HCT116 (cell line): ENCODE data around the gene DNAAF6. TPM values are rescaled to one million over a fixed set of nuclear protein-coding genes. Genes with fewer than 3 reads are reported as not detected.
A peak's percentile ranks its signal among the peaks of the same experiment; 100 is the strongest.
"Not testable (repeated sequence)": the region's sequence is repeated elsewhere in the genome, so short reads cannot be mapped to it uniquely, and the experiment has no call there.

Experiments used
- ATAC-seq: fragments of 200-7000 bp; cut with Tn5 transposase; 2 replicates; pipeline ENCODE4 v1.9.1; 2020; ENCODE audit warnings: mild to moderate bottlenecking, moderate library complexity
- Bru-seq: library from RNA; stranded (reverse); fragments of 400-500 nt; gene quantifications from one replicate; lab custom pipeline; 2021; lab: Mats Ljungman, UMichigan
- BruChase-seq, 2 experiments: library from RNA; stranded (reverse); fragments of 400-500 nt; gene quantifications; one replicate each; lab custom pipeline; 2021; lab: Mats Ljungman, UMichigan
- BruUV-seq: library from RNA; stranded (reverse); fragments of 400-500 nt; replicated peaks from 2 replicates; lab custom pipeline; 2021; lab: Mats Ljungman, UMichigan
- CTCF ChIA-PET: fragments of 300-600 bp; sonication (Branson Sonifier 250); formaldehyde crosslinking; loops from one replicate; lab custom pipeline; 2021; ENCODE audit warnings: antibody characterized with exemption; lab: Charles Lee
- POLR2A ChIA-PET: fragments of 300-600, 350-600 bp; sonication (Branson Sonifier 250); formaldehyde crosslinking; loops from one replicate; lab custom pipeline; 2021; ENCODE audit warnings: antibody characterized with exemption; lab: Charles Lee
- RAD21 ChIA-PET, 2 experiments: fragments of 300-600 bp; sonication (Branson Sonifier 250); formaldehyde crosslinking; loops; one replicate each; lab custom pipeline; 2023; ENCODE audit warnings: low total read pairs in 2 of 2; ENCODE audit not compliant: uncharacterized antibody in 2 of 2, unreplicated experiment in 2 of 2, low non-redundant PET in 1 of 2; lab: Charles Lee
- DNase-seq: peaks from one replicate; pipeline ENCODE4 v3.0.0-alpha.2; 2010; ENCODE audit warnings: low read depth, low spot score
- H2AFZ ChIP-seq: fragments of 200-600 bp; shearing (Covaris generic), sonication (generic); 2 replicates; pipeline ENCODE4 v1.6.1; 2017; ENCODE audit warnings: low read depth, mixed run types, mixed read lengths, antibody characterized with exemption, low read length; ENCODE audit not compliant: poor library complexity, severe bottlenecking
- H3K27ac ChIP-seq: 2 replicates; pipeline ENCODE4 v1.5.1; 2012; ENCODE audit warnings: low read depth, low read length
- H3K27me3 ChIP-seq: fragments of 200-600 bp; sonication (generic); 2 replicates; pipeline ENCODE4 v1.6.1; 2016; ENCODE audit warnings: mixed run types, low read length, mixed read lengths; ENCODE audit not compliant: insufficient read depth
- H3K36me3 ChIP-seq, 2 experiments: fragments of 200-500 bp in 1 of 2; fragments of 200-600 bp in 1 of 2; sonication (Bioruptor generic) in 1 of 2; sonication (generic) in 1 of 2; 2 replicates each; pipeline versions ENCODE4 v1.5.1 to v1.6.1; 2014 to 2016; ENCODE audit warnings: low read length in 2 of 2, inconsistent platforms in 1 of 2, mixed read lengths in 1 of 2, mixed run types in 1 of 2; ENCODE audit not compliant: insufficient read depth in 2 of 2, control insufficient read depth in 1 of 2
- H3K4me1 ChIP-seq, 2 experiments: fragments of 200-600 bp in 1 of 2; sonication (generic) in 1 of 2; 2 replicates each; pipeline versions ENCODE4 v1.5.1 to v1.6.1; 2012 to 2017; ENCODE audit warnings: low read length in 2 of 2, inconsistent platforms in 1 of 2, mild to moderate bottlenecking in 1 of 2, mixed read lengths in 1 of 2, mixed run types in 1 of 2, moderate library complexity in 1 of 2; ENCODE audit not compliant: insufficient read depth in 2 of 2, control insufficient read depth in 1 of 2
- H3K4me2 ChIP-seq: fragments of 200-600 bp; sonication (generic); 2 replicates; pipeline ENCODE4 v1.6.1; 2017; ENCODE audit warnings: mixed run types, low read length, mixed read lengths
- H3K4me3 ChIP-seq, 2 experiments: fragments of 200-600 bp in 1 of 2; sonication (generic) in 1 of 2; replicated peaks in 1 of 2; 2 replicates each; pipeline ENCODE4 v1.5.1; 2011 to 2016; ENCODE audit warnings: low read length in 2 of 2, control low read depth in 1 of 2, low read depth in 1 of 2, mild to moderate bottlenecking in 1 of 2, mixed read lengths in 1 of 2, mixed run types in 1 of 2
- H3K79me2 ChIP-seq: fragments of 200-600 bp; sonication (generic); 2 replicates; pipeline ENCODE4 v1.6.1; 2017; ENCODE audit warnings: mild to moderate bottlenecking, mixed run types, low read length, moderate library complexity, mixed read lengths; ENCODE audit not compliant: insufficient read depth
- H3K9ac ChIP-seq: fragments of 200-600 bp; sonication (generic); 2 replicates; pipeline ENCODE4 v1.6.1; 2016; ENCODE audit warnings: low read length, mixed read lengths
- H3K9me2 ChIP-seq: fragments of 200-600 bp; sonication (generic), shearing (Covaris generic); 2 replicates; pipeline ENCODE4 v1.6.1; 2017; ENCODE audit warnings: mixed run types, mild to moderate bottlenecking, moderate library complexity; ENCODE audit not compliant: insufficient read depth
- H3K9me3 ChIP-seq, 2 experiments: fragments of 200-500 bp in 1 of 2; fragments of 200-600 bp in 1 of 2; sonication (Bioruptor generic) in 1 of 2; sonication (generic) in 1 of 2; 2 replicates each; pipeline ENCODE4 v1.6.1; 2014 to 2017; ENCODE audit warnings: low read length in 2 of 2, mixed read lengths in 2 of 2, inconsistent platforms in 1 of 2, low read depth in 1 of 2, mild to moderate bottlenecking in 1 of 2, mixed run types in 1 of 2, moderate library complexity in 1 of 2; ENCODE audit not compliant: control insufficient read depth in 1 of 2, insufficient read depth in 1 of 2
- H4K20me1 ChIP-seq: fragments of 200-600 bp; sonication (generic), shearing (Covaris generic); 2 replicates; pipeline ENCODE4 v1.6.1; 2017; ENCODE audit warnings: mixed run types, mild to moderate bottlenecking, moderate library complexity; ENCODE audit not compliant: insufficient read depth
- CBX3 ChIP-seq: IDR thresholded peaks from 2 replicates; pipeline ENCODE4 v1.6.1; 2012; ENCODE audit warnings: low read depth
- CTCF ChIP-seq, 3 experiments: fragments of 200-600 bp in 1 of 3; sonication (generic) in 1 of 3; IDR thresholded peaks in 2 of 3; conservative IDR thresholded peaks in 1 of 3; 2 replicates each; pipeline ENCODE4 v1.5.1; 2012 to 2017; ENCODE audit warnings: low read depth in 2 of 3, low read length in 2 of 3, antibody characterized with exemption in 1 of 3, borderline replicate concordance in 1 of 3, control low read depth in 1 of 3, mild to moderate bottlenecking in 1 of 3, mixed read lengths in 1 of 3, mixed run types in 1 of 3, moderate library complexity in 1 of 3; ENCODE audit not compliant: insufficient read depth in 1 of 3
- EGR1 ChIP-seq: IDR thresholded peaks from 2 replicates; pipeline ENCODE4 v1.6.1; 2012; ENCODE audit warnings: low read depth
- JUND ChIP-seq: IDR thresholded peaks from 2 replicates; pipeline ENCODE4 v1.6.1; 2012
- MAX ChIP-seq: IDR thresholded peaks from 2 replicates; pipeline ENCODE4 v1.6.1; 2012
- POLR2AphosphoS5 ChIP-seq: IDR thresholded peaks from 2 replicates; pipeline ENCODE4 v1.6.1; 2011; ENCODE audit warnings: mild to moderate bottlenecking, low read depth, low read length, moderate library complexity
- RAD21 ChIP-seq: IDR thresholded peaks from 2 replicates; pipeline ENCODE4 v1.6.1; 2012; ENCODE audit warnings: low read depth, mild to moderate bottlenecking
- SIN3A ChIP-seq: IDR thresholded peaks from 2 replicates; pipeline ENCODE4 v1.6.1; 2012; ENCODE audit warnings: low read depth
- SP1 ChIP-seq: IDR thresholded peaks from 2 replicates; pipeline ENCODE4 v1.6.1; 2012; ENCODE audit warnings: low read depth
- YY1 ChIP-seq: IDR thresholded peaks from 2 replicates; pipeline ENCODE4 v1.6.1; 2011; ENCODE audit warnings: low read length, low read depth, moderate library complexity, mild to moderate bottlenecking; ENCODE audit not compliant: insufficient replicate concordance; ENCODE audit errors: extremely low read depth
- ZBTB33 ChIP-seq: IDR thresholded peaks from 2 replicates; pipeline ENCODE4 v1.6.1; 2011; ENCODE audit warnings: mild to moderate bottlenecking, low read length, moderate library complexity; ENCODE audit not compliant: insufficient replicate concordance; ENCODE audit errors: extremely low read depth
- intact Hi-C: fragments of 100-400 bp; cut with micrococcal nuclease; formaldehyde crosslinking; loops from 2 replicates; pipeline ENCODE4 v1.10.0; 2022
- long read RNA-seq: library from polyadenylated mRNA; unstranded; transcript quantifications from one replicate; pipeline ENCODE4 v2.0.0, GENCODE V29; 2021; ENCODE audit not compliant: unreplicated experiment
- polyA plus RNA-seq: library from polyadenylated mRNA; unstranded; fragments of >200 nt; gene quantifications from 2 replicates; pipeline ENCODE4 v1.2.1, GENCODE V29; 2012; ENCODE audit warnings: missing spikeins
- total RNA-seq: library from RNA; stranded (reverse); gene quantifications from one replicate; pipeline ENCODE4 v1.2.1, GENCODE V29; 2021; ENCODE audit not compliant: unreplicated experiment

Gene DNAAF6
- not detected for total RNA-seq
- polyA plus RNA-seq = not detected in 2 replicates
- percentile 8 among the genes with signal in this experiment for Bru-seq, nascent RNA
- not detected for BruChase-seq, experiment 1, labeled RNA remaining after a 6-hour chase
- not detected for BruChase-seq, experiment 2, labeled RNA remaining after a 2-hour chase
- long read RNA-seq = 0 reads

GRCh38 chrX:107205770-107206696, at the start of gene DNAAF6, which contains the start of gene NUP62CL:
TSS of gene DNAAF6 (plus strand) at chrX:107206611. CDS start at chrX:107212876, 6,265 bp downstream.
TSS of gene NUP62CL (minus strand) at chrX:107206433. CDS start at chrX:107175146, 31,287 bp downstream.
- peak; percentile 43; the same call in 1 of the 2 replicates for TF ChIP-seq SIN3A
- no peak for TF ChIP-seq RAD21
- no peak for TF ChIP-seq ZBTB33
- no peak for TF ChIP-seq CTCF (IDR thresholded peaks at IDR 0.05 in 2 of 3, conservative IDR thresholded peaks at IDR 0.05 in 1 of 3; ENCODE audit: borderline replicate concordance in 1 of 3, insufficient read depth in 1 of 3, low read depth in 2 of 3, low read length in 2 of 3)
- no peak for TF ChIP-seq YY1
- no peak for TF ChIP-seq JUND
- TF ChIP-seq POLR2AphosphoS5 = peak; percentile 71
- no peak for TF ChIP-seq EGR1
- peak; percentile 62 for TF ChIP-seq SP1
- peak; percentile 35; the same call in 1 of the 2 replicates for TF ChIP-seq CBX3
- peak; percentile 40; the same call in 1 of the 2 replicates for TF ChIP-seq MAX
- intact Hi-C loops = loop anchor here (10.0 kb wide), 1 partner anchor 71 kb away; no protein-coding TSS in a partner anchor
- Histone ChIP-seq H4K20me1 (no peaks in the 10 kb centered on the region), H3K9me2 (no peaks in the 10 kb centered on the region), H3K27me3 (no peaks in the 10 kb centered on the region), H3K4me2 (peak within 1 kb of the TSS; percentile 88), H3K9me3 (no peaks in the 10 kb centered on the region), H3K36me3 (no peaks in the 10 kb centered on the region), H2AFZ (peak within 1 kb of the TSS; percentile 74), H3K4me1 (peaks cover 0 to 13% of the 10 kb centered on the region in 2 experiments; a peak in 3 of 4 replicates), H3K79me2 (peaks cover 11% of the 10 kb centered on the region; the same call in 1 of the 2 replicates), H3K9ac (peak within 1 kb of the TSS; percentile 81), H3K4me3 (peak within 1 kb of the TSS; percentile 66 to 71), H3K27ac (peak within 1 kb of the TSS; percentile 65)
- RAD21 ChIA-PET = no interaction called here
- CTCF ChIA-PET = no interaction called here
- ATAC-seq = peak; percentile 95
- no TSS peak for BruUV-seq
- peak; percentile 80 for DNase-seq
- POLR2A ChIA-PET = no interaction called here

GRCh38 chrX:107157618-107158017, 48.8 kb upstream of the DNAAF6 start:
- H3K79me2 ChIP-seq, H3K27ac ChIP-seq, DNase-seq, CTCF ChIA-PET, RAD21 ChIA-PET, intact Hi-C loops, H3K4me3 ChIP-seq, H3K9ac ChIP-seq, ATAC-seq, BruUV-seq, H3K36me3 ChIP-seq, H4K20me1 ChIP-seq, POLR2A ChIA-PET, H3K9me2 ChIP-seq, H3K9me3 ChIP-seq, H3K4me2 ChIP-seq, H3K27me3 ChIP-seq, H2AFZ ChIP-seq: not testable (repeated sequence)
- H3K4me1 ChIP-seq = peaks cover 6 to 12% of the 10 kb centered on the region in 2 experiments; a peak in 3 of 4 replicates
